ENCODE results near the gene CPEB1. TPM values are rescaled to one million over a fixed set of nuclear protein-coding genes. Genes with fewer than 3 reads are reported as not detected.

Gene CPEB1
- total RNA-seq, 1 donor from 2014 or later = 15.2 TPM

GRCh38 chr15:82567661-82568060, 79.5 kb downstream of the CPEB1 start:
- no peak overlapping the region for H3K27ac Mint-ChIP-seq (ENCODE audit: unreplicated experiment)
- no peak for TF ChIP-seq CTCF (IDR thresholded peaks at IDR 0.05; ENCODE audit: partially characterized antibody, unreplicated experiment)
- peaks cover 5% of the 10 kb centered on the region for H3K27me3 Mint-ChIP-seq (ENCODE audit: unreplicated experiment)
- DNase-seq = no peak
- no peaks in the 10 kb centered on the region for H3K36me3 Mint-ChIP-seq (ENCODE audit: unreplicated experiment)
- no peak overlapping the region for H3K4me3 Mint-ChIP-seq (ENCODE audit: unreplicated experiment)
- peaks cover 24% of the 10 kb centered on the region for H3K4me1 Mint-ChIP-seq (ENCODE audit: low read depth, unreplicated experiment)
- H3K9me3 Mint-ChIP-seq (ENCODE audit: unreplicated experiment) = peaks cover 6% of the 10 kb centered on the region

GRCh38 chr15:82566690-82567089, 80.5 kb downstream of the CPEB1 start:
- H3K36me3 Mint-ChIP-seq (ENCODE audit: unreplicated experiment) = no peaks in the 10 kb centered on the region
- H3K9me3 Mint-ChIP-seq (ENCODE audit: unreplicated experiment) = peaks cover 6% of the 10 kb centered on the region
- no peak for TF ChIP-seq CTCF (IDR thresholded peaks at IDR 0.05; ENCODE audit: partially characterized antibody, unreplicated experiment)
- H3K4me3 Mint-ChIP-seq (ENCODE audit: unreplicated experiment) = no peak overlapping the region
- H3K4me1 Mint-ChIP-seq (ENCODE audit: low read depth, unreplicated experiment) = peaks cover 17% of the 10 kb centered on the region
- H3K27ac Mint-ChIP-seq (ENCODE audit: unreplicated experiment) = peak overlapping the region; percentile 41
- peaks cover 5% of the 10 kb centered on the region for H3K27me3 Mint-ChIP-seq (ENCODE audit: unreplicated experiment)
- DNase-seq = no peak

- no peaks in the 10 kb centered on the region for H3K9me3 Mint-ChIP-seq (ENCODE audit: unreplicated experiment)
- no peak overlapping the region for H3K27ac Mint-ChIP-seq (ENCODE audit: unreplicated experiment)
- no peaks in the 10 kb centered on the region for H3K36me3 Mint-ChIP-seq (ENCODE audit: unreplicated experiment)
- peaks cover 5% of the 10 kb centered on the region for H3K4me1 Mint-ChIP-seq (ENCODE audit: low read depth, unreplicated experiment)
- H3K27me3 Mint-ChIP-seq (ENCODE audit: unreplicated experiment) = no peaks in the 10 kb centered on the region
- H3K4me3 Mint-ChIP-seq (ENCODE audit: unreplicated experiment) = no peak overlapping the region
- no peak for DNase-seq
- no peak for TF ChIP-seq CTCF (IDR thresholded peaks at IDR 0.05; ENCODE audit: partially characterized antibody, unreplicated experiment)
Observed at GRCh38 chr15:82558502-82558901, 88.7 kb downstream of the CPEB1 start.

- H3K27me3 Mint-ChIP-seq (ENCODE audit: unreplicated experiment) = peaks cover 3% of the 10 kb centered on the region
Observed at GRCh38 chr15:82556315-82557035, 90.7 kb downstream of the CPEB1 start.

More at GRCh38 chr15:82556315-82557035, 90.7 kb downstream of the CPEB1 start:
- no peak for DNase-seq
- no peak for TF ChIP-seq CTCF (IDR thresholded peaks at IDR 0.05; ENCODE audit: partially characterized antibody, unreplicated experiment)
- H3K4me3 Mint-ChIP-seq (ENCODE audit: unreplicated experiment) = no peak overlapping the region
- H3K36me3 Mint-ChIP-seq (ENCODE audit: unreplicated experiment) = no peaks in the 10 kb centered on the region
- peaks cover 3% of the 10 kb centered on the region for H3K9me3 Mint-ChIP-seq (ENCODE audit: unreplicated experiment)
- H3K27ac Mint-ChIP-seq (ENCODE audit: unreplicated experiment) = no peak overlapping the region
- peaks cover 17% of the 10 kb centered on the region for H3K4me1 Mint-ChIP-seq (ENCODE audit: low read depth, unreplicated experiment)
